Measurements from ENCODE around the gene UBE3C. TPM values are rescaled to one million over a fixed set of nuclear protein-coding genes. Genes with fewer than 3 reads are reported as not detected.

Gene UBE3C
- total and polyA plus RNA-seq, 2 of the 13 experiments (the other 11 are each of a cell fraction or from before 2014, with no cell fraction given): 27.0 to 48.2 TPM

DNA sequence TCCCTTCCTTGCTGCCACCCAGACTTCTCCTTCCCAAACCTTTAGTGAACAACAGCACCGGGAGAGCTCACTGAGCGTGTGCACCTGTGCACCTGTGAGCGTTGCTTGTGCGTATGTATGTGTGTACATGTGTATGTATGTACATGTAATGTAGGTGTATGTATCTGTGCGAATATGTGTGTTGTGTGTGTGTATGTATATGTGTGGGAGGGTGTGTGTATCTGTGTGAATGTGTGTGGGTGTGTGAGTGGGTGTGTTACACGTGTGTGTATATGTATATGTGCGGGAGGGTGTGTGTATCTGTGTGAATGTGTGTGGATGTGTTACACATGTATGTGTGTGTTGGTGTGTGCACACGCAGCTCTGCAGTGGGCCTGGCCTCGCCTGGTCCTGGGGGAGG is 153.5 kb downstream of the UBE3C start:
- H3K9me3 ChIP-seq (ENCODE audit: low read length): no peaks in the 10 kb centered on the region
- 74% methylated on average over 8 of the region's 9 CpGs for WGBS (ENCODE audit: low lambda C conversion rate)
- no peak overlapping the region for H2AFZ ChIP-seq (ENCODE audit: low read length)
- peak overlapping the region; percentile 66; the same call in 1 of the 2 replicates for H3K9ac ChIP-seq (ENCODE audit: insufficient read depth, low read depth, low read length)
- H3K4me3 ChIP-seq (replicated peaks in 1 of 3; ENCODE audit: insufficient read depth in 1 of 3, low read depth in 2 of 3, low read length in 3 of 3): peak overlapping the region in 2 of 3 experiments; percentile 45 to 76; a peak in 5 of 6 replicates
- H3K27ac ChIP-seq (ENCODE audit: extremely low read length, insufficient read depth, low read length): no peak overlapping the region
- no peaks in the 10 kb centered on the region for H4K20me1 ChIP-seq (ENCODE audit: insufficient read depth, low read length)
- DNase-seq (ENCODE audit: low spot score) (no peak), ATAC-seq (no peak), FAIRE-seq (no peak)
- ChIA-PET POLR2A (no interaction called here), CTCF (ENCODE audit: low intra/inter-chr PET ratio, low total read pairs) (no interaction called here)
- H3K4me2 ChIP-seq (ENCODE audit: low read depth, low read length): peak overlapping the region; percentile 86
- BruUV-seq (replicated peaks): no TSS peak
- in situ Hi-C loops (cut with HindIII; ENCODE audit: extremely low pct_ligation_motif_present, low pct_unique_long_range_greater_than_20kb) (no loop called here), intact Hi-C loops (cut with micrococcal nuclease; ENCODE audit: unreplicated experiment) (no loop called here)
- H3K4me1 ChIP-seq (ENCODE audit: insufficient read depth, low read length): peaks cover 53% of the 10 kb centered on the region
- H3K27me3 ChIP-seq (ENCODE audit: control insufficient read depth in 1 of 2, insufficient read depth in 2 of 2, low read length in 2 of 2): peaks cover 0 to 3% of the 10 kb centered on the region in 2 experiments; a peak in 1 of 5 replicates
- no peaks in the 10 kb centered on the region for H3K79me2 ChIP-seq (ENCODE audit: insufficient read depth, low read length)
- no peaks in the 10 kb centered on the region for H3K36me3 ChIP-seq (replicated peaks in 1 of 2; ENCODE audit: control insufficient read depth in 1 of 2, insufficient read depth in 2 of 2, low read length in 2 of 2)
- TF ChIP-seq ZNF24 (IDR thresholded peaks at IDR 0.05): no peak
- no peak for TF ChIP-seq CTCF (CRISPR knock-in tag; IDR thresholded peaks at IDR 0.05)
- no peak for TF ChIP-seq HOXA3 (CRISPR knock-in tag; IDR thresholded peaks at IDR 0.05)
- no peak for TF ChIP-seq SCMH1 (CRISPR knock-in tag; IDR thresholded peaks at IDR 0.05; ENCODE audit: borderline replicate concordance)
- 0 out of 2 replicates have a peak, but pooled peaks have one; percentile 9 for TF ChIP-seq ATF7 (IDR thresholded peaks at IDR 0.05)
- no peak for TF ChIP-seq ATF7 (CRISPR knock-in tag; IDR thresholded peaks at IDR 0.05)
- TF ChIP-seq ZNF224 (CRISPR knock-in tag; IDR thresholded peaks at IDR 0.05): 0 out of 2 replicates have a peak, but pooled peaks have one; percentile 43
- peak; percentile 34; the same call in 1 of the 2 replicates for TF ChIP-seq FOXP1 (IDR thresholded peaks at IDR 0.05)
- TF ChIP-seq FOXP1 (CRISPR knock-in tag; IDR thresholded peaks at IDR 0.05): no peak
- TF ChIP-seq NFIC (IDR thresholded peaks at IDR 0.05; ENCODE audit: low read length): no peak
- TF ChIP-seq ZNF709 (CRISPR knock-in tag; IDR thresholded peaks at IDR 0.05): no peak
- 0 out of 2 replicates have a peak, but pooled peaks have one; percentile 2 for TF ChIP-seq KDM5B (CRISPR knock-in tag; IDR thresholded peaks at IDR 0.05; ENCODE audit: borderline replicate concordance)
- TF ChIP-seq, protein P1, sequence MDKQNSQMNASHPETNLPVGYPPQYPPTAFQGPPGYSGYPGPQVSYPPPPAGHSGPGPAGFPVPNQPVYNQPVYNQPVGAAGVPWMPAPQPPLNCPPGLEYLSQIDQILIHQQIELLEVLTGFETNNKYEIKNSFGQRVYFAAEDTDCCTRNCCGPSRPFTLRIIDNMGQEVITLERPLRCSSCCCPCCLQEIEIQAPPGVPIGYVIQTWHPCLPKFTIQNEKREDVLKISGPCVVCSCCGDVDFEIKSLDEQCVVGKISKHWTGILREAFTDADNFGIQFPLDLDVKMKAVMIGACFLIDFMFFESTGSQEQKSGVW (CRISPR knock-in tag; IDR thresholded peaks at IDR 0.05; ENCODE audit: borderline replicate concordance): no peak
- no peak for TF ChIP-seq PAX8 (CRISPR knock-in tag; IDR thresholded peaks at IDR 0.05; ENCODE audit: borderline replicate concordance)
- no peak for TF ChIP-seq TERF1 (CRISPR knock-in tag; IDR thresholded peaks at IDR 0.05)
- TF ChIP-seq, protein P2, sequence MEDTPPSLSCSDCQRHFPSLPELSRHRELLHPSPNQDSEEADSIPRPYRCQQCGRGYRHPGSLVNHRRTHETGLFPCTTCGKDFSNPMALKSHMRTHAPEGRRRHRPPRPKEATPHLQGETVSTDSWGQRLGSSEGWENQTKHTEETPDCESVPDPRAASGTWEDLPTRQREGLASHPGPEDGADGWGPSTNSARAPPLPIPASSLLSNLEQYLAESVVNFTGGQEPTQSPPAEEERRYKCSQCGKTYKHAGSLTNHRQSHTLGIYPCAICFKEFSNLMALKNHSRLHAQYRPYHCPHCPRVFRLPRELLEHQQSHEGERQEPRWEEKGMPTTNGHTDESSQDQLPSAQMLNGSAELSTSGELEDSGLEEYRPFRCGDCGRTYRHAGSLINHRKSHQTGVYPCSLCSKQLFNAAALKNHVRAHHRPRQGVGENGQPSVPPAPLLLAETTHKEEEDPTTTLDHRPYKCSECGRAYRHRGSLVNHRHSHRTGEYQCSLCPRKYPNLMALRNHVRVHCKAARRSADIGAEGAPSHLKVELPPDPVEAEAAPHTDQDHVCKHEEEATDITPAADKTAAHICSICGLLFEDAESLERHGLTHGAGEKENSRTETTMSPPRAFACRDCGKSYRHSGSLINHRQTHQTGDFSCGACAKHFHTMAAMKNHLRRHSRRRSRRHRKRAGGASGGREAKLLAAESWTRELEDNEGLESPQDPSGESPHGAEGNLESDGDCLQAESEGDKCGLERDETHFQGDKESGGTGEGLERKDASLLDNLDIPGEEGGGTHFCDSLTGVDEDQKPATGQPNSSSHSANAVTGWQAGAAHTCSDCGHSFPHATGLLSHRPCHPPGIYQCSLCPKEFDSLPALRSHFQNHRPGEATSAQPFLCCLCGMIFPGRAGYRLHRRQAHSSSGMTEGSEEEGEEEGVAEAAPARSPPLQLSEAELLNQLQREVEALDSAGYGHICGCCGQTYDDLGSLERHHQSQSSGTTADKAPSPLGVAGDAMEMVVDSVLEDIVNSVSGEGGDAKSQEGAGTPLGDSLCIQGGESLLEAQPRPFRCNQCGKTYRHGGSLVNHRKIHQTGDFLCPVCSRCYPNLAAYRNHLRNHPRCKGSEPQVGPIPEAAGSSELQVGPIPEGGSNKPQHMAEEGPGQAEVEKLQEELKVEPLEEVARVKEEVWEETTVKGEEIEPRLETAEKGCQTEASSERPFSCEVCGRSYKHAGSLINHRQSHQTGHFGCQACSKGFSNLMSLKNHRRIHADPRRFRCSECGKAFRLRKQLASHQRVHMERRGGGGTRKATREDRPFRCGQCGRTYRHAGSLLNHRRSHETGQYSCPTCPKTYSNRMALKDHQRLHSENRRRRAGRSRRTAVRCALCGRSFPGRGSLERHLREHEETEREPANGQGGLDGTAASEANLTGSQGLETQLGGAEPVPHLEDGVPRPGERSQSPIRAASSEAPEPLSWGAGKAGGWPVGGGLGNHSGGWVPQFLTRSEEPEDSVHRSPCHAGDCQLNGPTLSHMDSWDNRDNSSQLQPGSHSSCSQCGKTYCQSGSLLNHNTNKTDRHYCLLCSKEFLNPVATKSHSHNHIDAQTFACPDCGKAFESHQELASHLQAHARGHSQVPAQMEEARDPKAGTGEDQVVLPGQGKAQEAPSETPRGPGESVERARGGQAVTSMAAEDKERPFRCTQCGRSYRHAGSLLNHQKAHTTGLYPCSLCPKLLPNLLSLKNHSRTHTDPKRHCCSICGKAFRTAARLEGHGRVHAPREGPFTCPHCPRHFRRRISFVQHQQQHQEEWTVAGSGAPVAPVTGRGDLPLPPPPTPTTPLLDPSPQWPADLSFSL (CRISPR knock-in tag; IDR thresholded peaks at IDR 0.05): peak; percentile 61; the same call in 1 of the 2 replicates
- no peak for TF ChIP-seq ATAD3A (CRISPR knock-in tag; IDR thresholded peaks at IDR 0.05)

All from HepG2 (cell line).